DMS79 treated with DMSO at 0.1 percent for 48 hours (cell line): ENCODE measurements around the gene COMMD1.
"Not testable (repeated sequence)": the region's sequence is repeated elsewhere in the genome, so short reads cannot be mapped to it uniquely, and the experiment has no call there.

Source experiments
- DNase-seq: peaks from one replicate; lab custom pipeline; 2025; lab: John Stamatoyannopoulos, UW

COMMD1 gene

GRCh38 chr2:62142054-62142453 is 236.6 kb downstream of the COMMD1 start:
- no peak for DNase-seq

- DNase-seq = no peak
Observed at GRCh38 chr2:62143696-62144095, 238.2 kb downstream of the COMMD1 start.

- no peak for DNase-seq
Observed at GRCh38 chr2:62144689-62145477, 239.4 kb downstream of the COMMD1 start.

GRCh38 chr2:62145478-62146100 is 240.1 kb downstream of the COMMD1 start:
- no peak for DNase-seq

GRCh38 chr2:62146790-62147189 is 241.3 kb downstream of the COMMD1 start:
- DNase-seq = not testable (repeated sequence)

GRCh38 chr2:62147610-62148301 is 242.3 kb downstream of the COMMD1 start:
- no peak for DNase-seq

GRCh38 chr2:62149708-62150107 is 244.2 kb downstream of the COMMD1 start:
- no peak for DNase-seq

GRCh38 chr2:62150597-62151305 is 245.3 kb downstream of the COMMD1 start:
- DNase-seq = no peak

GRCh38 chr2:62151306-62151638 is 245.8 kb downstream of the COMMD1 start:
- DNase-seq = no peak

GRCh38 chr2:62152000-62152399 is 246.5 kb downstream of the COMMD1 start:
- no peak for DNase-seq

GRCh38 chr2:62156861-62157496 is 251.5 kb downstream of the COMMD1 start:
- DNase-seq = no peak

- DNase-seq = no peak
Observed at GRCh38 chr2:62158444-62159121, 253.1 kb downstream of the COMMD1 start.

- DNase-seq = not testable (repeated sequence)
Observed at GRCh38 chr2:62160691-62161090, 255.2 kb downstream of the COMMD1 start.

- no peak for DNase-seq
Observed at GRCh38 chr2:62163106-62163831, 257.8 kb downstream of the COMMD1 start.

- DNase-seq = no peak
Observed at GRCh38 chr2:62163834-62164233, 258.4 kb downstream of the COMMD1 start.

GRCh38 chr2:62175728-62176127 is 270.3 kb downstream of the COMMD1 start:
- no peak for DNase-seq

GRCh38 chr2:62176801-62177200 is 271.3 kb downstream of the COMMD1 start:
- DNase-seq = no peak

- DNase-seq = no peak
Observed at GRCh38 chr2:62177392-62178049, 272.0 kb downstream of the COMMD1 start.

- no peak for DNase-seq
Observed at GRCh38 chr2:62178741-62179271, 273.3 kb downstream of the COMMD1 start.

- DNase-seq = no peak
Observed at GRCh38 chr2:62180975-62181374, 275.5 kb downstream of the COMMD1 start.
